Stimulated activated CD4-positive, alpha-beta T cell treated with anti-CD3 and anti-CD28 coated beads, Interleukin-12 subunit alpha, Interleukin-12 subunit beta, amount 100 ng/mL, for 4 hours (primary cell): Measurements from ENCODE around the gene PCGF2.

ENCODE experiments used
- DNase-seq: peaks from one replicate; pipeline ENCODE4 v3.0.0-alpha.2; 2020

Gene PCGF2

DNA sequence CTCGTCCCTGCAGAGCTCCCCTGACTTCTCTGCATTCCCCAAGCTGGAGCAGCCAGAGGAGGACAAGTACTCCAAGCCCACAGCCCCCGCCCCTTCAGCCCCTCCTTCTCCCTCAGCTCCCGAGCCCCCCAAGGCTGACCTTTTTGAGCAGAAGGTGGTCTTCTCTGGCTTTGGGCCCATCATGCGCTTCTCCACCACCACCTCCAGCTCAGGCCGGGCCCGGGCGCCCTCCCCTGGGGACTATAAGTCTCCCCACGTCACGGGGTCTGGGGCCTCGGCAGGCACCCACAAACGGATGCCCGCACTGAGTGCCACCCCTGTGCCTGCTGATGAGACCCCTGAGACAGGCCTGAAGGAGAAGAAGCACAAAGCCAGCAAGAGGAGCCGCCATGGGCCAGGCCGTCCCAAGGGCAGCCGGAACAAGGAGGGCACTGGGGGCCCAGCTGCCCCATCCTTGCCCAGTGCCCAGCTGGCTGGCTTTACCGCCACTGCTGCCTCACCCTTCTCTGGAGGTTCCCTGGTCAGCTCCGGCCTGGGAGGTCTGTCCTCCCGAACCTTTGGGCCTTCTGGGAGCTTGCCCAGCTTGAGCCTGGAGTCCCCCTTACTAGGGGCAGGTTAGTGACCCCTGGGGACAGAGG is 31.6 kb downstream of the PCGF2 start:
- DNase-seq = no peak

GRCh38 chr17:38715216-38715943 is 32.8 kb downstream of the PCGF2 start:
- no peak for DNase-seq

- DNase-seq = no peak
Observed at GRCh38 chr17:38713456-38714075, 34.6 kb downstream of the PCGF2 start.

DNA sequence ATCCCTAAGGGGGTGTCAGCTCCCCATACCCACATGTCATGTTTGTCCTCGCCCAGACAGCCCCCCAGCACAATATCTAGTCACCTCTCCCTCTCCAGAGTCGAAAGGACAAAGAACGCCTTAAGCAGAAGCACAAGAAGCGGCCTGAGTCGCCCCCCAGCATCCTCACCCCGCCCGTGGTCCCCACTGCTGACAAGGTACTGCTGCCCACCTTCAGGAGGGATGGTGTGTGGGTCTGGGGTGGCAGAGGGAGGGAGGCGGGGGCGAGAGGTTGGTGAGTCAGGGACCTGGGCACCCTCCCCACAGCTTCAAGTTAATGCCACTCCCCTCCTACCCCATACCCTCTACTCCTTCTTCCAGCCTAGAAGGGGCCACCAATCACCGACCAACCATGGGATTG is 35.5 kb downstream of the PCGF2 start:
- DNase-seq = no peak

DNA sequence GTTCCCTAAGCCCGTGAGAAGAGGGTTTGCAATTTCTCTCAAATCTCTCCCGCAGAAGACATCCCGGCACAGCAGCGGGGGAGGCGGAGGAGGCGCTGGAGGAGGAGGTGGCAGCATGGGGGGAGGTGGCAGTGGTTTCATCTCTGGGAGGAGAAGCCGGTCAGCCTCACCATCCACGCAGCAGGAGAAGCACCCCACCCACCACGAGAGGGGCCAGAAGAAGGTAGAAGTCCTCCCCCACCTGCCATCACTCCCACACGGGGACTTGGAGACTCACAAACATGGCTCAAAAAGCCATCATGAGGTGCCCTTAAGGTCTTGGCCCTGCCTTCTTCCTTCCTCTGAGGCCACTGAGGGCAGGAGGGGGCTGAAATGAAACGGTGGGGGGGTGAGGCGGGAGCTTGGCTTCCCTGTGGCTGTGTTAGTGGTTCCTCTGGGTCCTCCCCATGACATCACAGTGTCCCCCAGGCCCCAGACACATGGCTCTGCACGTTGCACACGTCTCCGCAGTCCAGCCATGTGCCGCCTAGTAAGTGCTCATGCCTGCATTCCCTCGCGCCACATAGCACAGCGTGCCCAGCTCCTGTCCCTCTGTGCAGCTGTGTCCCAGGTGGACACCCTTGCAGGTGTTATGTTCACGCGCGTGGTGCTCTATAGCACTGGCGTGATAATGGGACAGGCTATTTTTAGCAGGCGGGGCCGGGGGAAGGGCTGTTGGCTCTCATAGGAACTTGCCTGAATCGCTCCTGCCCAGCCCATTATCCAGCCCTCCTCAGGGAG is 36.2 kb downstream of the PCGF2 start:
- no peak for DNase-seq

GRCh38 chr17:38710985-38711384 is 37.2 kb downstream of the PCGF2 start:
- no peak for DNase-seq

DNA sequence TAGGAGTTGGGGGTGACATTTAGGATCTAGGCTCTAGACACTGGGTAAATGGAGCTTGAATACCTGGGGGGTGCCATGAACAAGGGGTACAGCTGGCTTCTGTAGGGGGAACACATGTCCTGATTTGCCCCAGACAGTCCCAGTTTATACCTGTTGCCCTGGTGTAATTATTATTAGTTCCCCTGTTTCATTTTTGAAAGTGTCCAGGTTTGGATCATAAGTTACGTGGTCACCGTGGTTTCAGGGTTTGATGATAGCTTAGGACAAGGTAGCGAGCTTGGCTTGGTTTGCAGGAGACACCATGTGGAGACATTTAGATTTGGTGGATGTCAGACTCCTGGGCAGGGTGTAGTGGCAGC is 37.6 kb downstream of the PCGF2 start:
- DNase-seq = no peak

DNA sequence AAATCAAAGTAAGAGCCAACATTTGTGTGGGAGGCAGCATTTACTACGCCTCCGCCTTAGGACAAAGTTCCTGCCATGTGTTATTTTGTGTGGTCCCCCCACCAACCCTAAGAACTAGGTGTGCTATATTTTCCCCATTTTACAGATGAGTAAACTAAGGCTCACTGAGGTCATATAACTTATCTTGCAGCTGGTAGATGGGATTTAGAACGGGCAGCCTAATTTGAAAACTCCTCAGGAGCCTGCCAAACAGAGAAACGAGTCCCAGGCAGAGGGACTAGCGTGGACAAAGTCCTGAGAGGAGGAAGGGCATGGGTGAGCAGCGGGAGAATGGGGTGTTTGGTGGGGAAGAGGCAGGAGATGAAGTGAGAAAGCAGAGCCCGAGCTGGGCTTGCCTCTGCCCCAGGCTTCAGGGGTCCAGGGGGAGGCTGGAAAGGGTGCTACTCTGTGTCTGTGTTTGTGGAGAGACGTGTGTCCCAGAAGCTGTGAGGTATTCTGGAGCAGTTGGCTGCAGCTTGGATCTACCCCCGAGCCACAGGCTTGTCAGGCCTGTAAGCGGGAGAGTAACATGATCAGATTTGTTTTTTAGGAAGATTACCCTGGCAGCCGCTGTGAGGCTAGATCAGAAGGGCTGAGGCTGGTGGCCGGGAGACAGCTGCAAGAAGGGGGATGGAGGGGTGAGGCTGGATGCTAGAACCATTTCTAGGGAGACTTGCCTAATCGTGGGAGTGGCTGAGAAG is 38.1 kb downstream of the PCGF2 start:
- DNase-seq = no peak

GRCh38 chr17:38709104-38709820 is 38.9 kb downstream of the PCGF2 start:
- no peak for DNase-seq

GRCh38 chr17:38707678-38708351 is 40.3 kb downstream of the PCGF2 start:
- DNase-seq = no peak

DNA sequence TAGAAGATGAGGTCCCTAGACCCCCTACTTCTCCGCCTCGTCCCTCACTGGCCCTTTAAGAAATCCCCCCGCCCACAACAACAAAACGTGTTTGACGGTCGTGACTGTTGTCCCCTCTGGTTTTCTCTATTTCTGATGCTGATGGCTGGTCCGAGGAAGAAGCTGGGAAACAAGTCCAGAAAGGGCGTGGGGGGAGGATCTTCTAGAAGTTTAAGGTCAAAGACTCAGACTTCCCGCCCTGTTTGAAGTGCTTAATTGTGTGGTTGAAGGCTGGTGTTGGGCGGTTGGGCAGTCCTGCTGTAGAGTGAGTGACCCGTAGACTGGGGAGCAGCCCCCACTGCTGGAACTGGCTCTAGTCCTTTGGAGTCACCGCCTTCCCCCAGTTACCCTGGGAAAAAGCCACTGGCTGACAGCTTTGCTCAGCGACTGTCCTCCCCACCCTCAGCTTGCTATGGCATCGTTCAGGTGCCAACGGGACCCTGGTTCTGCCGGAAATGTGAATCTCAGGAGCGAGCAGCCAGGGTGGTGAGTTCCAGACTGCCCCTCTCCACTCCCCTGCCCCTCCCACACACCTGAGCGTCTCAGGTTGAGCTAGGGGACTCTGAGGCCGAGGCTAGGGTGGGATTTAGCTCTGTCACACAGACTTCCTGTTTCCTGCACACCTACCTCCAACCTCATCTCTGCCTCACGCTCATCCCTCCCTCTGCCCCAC is 41.5 kb downstream of the PCGF2 start:
- peak; percentile 43 for DNase-seq

DNA sequence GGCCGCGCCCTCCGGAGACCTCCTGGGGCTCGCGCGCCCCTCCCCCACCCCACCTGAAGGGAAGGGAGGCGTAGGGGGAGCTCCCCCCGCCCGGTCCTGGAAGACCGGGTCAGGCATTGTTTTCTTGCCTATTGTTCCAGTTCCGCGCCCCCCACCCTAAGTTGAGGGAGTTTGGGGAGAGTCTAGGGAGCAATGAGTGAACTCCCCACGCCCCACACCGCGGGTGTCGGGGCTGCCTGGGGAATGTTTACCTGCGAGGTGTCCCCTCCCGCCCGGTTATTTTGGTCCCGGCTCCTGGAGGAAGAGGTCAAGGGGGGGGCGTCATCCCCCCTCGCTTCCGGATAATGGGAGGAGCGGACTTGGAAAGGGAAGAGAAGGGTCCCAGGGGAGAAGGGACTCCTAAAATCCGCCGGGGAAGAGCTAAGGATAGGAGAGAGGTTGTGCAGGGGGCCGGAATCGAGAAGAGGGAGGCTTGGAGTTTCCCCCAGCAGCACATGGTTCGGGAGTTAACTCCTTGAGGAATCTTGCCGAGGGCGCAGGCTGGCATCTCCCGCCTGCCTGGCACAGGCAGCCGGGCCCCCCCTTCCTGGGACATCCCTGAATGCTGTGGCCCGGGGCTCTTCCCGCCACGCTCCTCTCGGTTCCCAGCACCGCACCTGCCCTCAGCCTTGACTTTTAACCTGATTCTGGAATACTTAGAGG is 42.2 kb downstream of the PCGF2 start:
- DNase-seq = peak; percentile 56

DNA sequence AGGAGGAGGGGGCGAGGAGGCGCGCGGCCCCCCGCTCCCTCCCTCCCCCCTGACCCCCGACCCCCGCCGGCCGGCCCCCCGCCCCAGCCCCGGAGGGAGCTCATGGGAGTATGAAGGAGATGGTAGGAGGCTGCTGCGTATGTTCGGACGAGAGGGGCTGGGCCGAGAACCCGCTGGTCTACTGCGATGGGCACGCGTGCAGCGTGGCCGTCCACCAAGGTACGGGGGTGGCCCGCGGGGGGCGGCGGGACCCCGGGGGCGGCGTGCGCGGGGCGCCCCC is 42.7 kb downstream of the PCGF2 start:
- no peak for DNase-seq

DNA sequence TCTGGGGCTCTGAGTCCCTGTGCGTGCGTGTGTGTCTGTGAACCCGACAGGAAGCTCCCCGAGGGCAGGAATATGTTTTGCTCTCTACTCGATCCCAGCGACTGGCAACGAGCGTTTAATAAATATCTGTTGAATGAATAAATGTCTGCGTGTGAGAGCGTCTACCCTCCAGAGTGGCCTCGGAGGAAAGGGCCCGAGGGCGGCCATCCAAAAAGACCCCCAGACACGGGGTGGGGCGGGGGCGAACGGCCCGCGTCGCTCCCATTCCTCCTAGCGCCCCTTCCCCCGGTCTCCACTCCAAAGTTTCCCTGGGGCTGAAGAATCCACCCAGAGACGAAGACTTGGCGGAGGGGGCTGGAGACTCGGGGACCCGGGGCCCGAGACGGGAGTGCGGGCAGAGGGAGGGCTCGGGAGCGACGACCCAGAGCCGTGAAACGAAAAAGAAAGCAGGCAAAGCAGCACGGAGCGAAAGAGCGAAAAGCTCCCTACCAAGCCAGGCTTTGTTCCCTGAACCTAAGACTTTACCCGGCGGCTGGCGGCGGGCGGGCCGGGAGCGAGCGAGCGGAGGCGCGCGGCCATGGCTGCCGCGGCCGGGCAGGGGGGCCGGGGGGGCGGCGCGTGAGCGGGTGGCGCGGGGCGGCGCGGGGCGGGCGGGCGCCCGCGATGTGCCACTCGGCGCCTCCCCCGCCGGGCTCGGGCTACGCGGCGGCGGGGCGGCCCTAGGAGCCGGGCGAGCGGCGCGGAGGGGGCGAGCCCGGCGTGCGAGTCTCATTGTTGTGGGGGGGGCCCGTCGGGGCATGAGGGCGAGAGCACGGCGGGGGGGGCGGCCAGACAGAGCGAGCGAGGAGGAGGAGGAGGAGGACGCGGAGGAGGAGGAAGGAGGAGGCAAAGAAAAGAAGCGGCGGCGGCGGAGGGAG is 43.3 kb downstream of the PCGF2 start, which contains the start of gene MLLT6:
Gene MLLT6, plus strand, starts transcription at position 668 of the 917 bp plus-strand sequence. CDS start 360 bp downstream, outside the sequence.
- DNase-seq = peak; percentile 83

GRCh38 chr17:38703742-38704605 is 44.2 kb downstream of the PCGF2 start:
- DNase-seq = peak; percentile 88

DNA sequence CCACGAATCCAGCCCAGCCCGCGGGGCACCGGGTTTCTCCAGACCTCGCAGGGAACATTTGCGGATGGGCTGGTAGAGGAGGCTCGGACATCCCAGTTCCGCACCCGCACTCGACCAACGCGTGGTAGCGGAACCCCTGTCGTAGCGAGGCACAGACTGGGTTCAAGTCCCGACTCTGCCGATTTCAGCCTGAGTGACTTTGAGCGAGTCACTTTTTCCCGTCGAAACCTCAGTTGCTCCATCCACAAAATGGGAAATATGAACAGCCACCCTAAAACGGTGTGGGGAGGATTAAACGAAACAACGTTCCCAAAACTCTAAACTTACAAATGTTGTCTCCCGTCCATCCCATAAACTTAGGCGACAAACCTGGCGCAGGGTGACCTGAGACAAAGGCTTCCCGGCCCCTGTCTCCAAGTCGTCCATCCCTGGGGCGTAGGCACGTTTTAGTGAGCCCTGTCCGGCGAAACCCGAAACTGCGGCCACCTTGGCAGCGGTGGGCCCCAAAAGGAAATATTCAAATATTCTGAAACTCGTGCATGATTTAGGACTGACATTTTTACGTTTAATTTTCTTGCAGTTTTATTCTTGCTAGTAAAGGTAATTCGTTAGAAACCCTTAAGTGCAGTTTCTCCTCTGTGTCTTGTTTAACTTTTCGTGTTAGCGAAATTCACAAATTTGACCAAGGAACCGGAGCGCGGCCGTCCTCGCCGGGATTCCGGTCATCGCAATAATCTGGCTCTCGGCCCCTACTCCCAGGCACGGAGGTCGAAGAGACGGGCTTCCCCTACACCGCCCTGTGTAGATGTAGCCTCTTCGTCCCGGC is 45.0 kb downstream of the PCGF2 start:
- peak; percentile 37 for DNase-seq
